Stimulated activated naive CD4-positive, alpha-beta T cell (primary cell): ENCODE data around the gene TOP3B.

Experiments used
- DNase-seq, 6 experiments: peaks; one replicate each; lab custom pipeline; 2025; lab: John Stamatoyannopoulos, UW

Gene TOP3B

DNA sequence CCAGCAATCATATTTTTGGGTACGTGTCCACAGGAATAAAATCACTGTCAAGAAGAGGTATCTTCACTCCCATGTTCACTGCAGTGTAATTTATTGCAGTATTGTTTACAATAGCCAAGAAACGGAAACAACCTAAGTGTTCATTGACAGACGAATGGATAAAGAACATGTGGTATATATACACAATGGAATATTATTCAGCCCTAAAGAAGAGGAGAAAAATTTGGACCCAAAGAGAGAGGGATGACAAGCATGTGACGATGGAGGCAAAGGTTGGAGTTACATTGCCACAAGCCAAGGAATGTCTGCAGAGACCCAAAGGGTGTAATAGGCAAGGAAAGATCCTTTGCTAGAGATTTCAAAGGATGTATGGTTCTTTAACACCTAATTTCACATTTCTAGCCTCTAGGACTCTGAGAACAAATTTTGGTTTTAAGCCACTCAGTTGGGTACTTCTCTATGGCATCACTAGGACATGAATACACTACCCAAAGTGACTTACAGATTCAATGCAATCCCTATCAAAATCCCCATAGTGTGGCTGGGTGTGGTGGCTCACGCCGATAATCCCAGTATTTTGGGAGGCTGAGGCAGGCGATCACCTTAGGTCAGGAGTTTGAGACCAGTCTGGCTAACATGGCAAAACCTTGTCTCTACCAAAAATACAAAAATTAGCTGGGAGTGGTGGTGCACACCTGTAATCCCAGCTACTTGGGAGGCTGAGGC lies 31.1 kb upstream of the TOP3B start:
- no peak for DNase-seq

DNA sequence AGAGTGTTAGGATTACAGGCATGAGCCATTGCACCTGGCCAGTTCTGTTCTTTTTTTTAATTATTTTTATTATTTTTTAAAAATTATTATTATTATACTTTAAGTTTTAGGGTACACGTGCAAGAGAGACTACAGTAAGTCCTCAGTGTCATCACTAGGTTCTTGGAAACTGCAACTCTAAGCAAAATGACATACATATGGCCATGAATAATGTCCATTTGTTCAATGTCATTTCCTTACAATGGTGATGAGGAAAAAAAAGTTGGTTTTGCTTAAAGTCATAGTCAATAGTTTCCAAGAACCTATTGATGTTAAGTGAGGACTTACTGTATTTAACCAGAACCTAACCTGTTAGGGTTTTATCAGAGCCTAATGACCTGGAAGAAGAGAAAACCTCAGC lies 29.4 kb upstream of the TOP3B start:
- DNase-seq = no peak

DNA sequence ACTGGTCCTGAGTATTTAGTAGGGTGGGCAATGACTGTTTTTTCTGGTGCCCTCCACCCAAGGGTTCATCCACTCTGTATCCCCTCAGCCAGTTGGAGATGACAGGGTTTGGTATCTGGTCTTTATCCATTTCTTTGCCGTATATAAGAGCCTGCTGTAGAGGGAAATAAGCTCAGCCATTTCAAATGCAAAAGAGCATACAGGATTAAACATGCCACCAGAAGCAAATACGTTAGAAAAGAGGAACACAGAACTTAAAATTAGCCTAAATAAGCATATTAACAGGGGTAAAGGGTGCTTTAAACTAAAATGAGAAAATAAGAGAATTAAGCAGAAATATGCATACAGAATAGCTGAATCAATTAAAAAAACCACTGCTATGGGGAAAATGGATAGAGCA lies 27.8 kb upstream of the TOP3B start:
- DNase-seq = no peak

DNA sequence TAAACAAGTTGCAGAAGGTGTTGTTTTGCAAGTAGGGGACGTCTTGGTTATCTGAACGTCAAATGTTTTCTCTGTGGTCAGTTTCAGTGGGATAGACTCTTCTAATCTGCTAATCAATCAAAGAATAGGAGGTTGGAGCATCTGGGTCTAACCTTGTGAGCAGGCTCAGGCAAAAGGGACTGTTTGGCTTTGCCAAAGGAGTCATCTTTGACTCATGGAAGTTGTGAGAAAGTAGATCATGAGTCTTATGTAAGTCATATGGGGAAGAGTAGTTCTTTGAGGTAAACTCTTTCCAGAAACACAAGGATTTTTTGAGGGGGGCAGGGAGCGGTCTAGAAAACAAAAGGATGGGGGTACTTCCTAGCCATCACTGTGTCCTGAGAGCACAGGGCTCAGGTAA lies 27.1 kb upstream of the TOP3B start:
- no peak for DNase-seq

DNA sequence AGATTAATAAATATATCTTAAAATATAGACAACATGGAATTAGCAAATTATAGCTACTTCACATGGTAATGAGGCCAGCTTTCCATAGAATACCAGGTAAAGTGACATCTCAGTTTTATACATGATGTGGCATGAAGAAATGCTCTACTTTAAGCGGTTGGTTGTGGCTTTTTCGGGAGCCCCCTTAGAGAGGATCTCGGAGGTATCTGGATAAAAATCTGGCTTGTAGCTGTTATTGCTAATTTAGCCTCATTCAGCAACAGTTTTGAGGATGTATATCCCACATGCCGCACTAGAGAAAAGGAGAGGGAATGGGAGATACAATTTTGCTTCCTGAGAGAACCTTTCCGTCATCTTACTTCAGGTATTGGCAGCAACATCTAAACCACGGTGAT lies 24.0 kb upstream of the TOP3B start:
- no peak for DNase-seq

DNA sequence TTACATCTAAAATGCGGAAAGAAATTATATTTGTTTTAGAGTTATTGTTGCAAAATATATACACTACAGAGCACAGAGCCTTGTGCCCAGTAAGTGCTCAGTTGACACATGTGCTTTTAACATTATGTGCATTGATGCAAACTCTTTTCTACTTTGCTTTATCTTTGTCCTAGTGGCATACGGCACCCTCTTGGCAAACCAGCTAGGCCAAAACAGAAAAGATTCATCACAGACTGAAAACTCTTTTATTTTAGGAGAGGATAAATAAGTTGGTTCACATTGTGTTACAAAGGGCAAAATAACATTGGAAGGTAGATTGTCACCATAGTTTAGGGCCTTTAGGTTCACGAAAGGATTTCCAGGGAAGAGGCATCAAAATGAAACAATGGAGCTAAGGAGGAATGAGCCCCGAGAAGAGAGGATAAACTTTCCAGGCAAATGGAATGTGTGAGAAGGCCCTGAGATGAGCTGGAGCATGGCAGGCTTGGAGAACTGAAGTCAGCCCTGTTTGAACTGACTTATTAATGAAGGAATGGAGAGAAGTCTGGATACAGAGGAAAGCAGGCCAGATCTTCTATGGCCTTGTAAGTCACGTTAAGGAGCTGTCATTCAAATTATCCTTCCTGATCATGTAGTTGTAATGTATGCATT lies 23.5 kb upstream of the TOP3B start:
- no peak for DNase-seq

DNA sequence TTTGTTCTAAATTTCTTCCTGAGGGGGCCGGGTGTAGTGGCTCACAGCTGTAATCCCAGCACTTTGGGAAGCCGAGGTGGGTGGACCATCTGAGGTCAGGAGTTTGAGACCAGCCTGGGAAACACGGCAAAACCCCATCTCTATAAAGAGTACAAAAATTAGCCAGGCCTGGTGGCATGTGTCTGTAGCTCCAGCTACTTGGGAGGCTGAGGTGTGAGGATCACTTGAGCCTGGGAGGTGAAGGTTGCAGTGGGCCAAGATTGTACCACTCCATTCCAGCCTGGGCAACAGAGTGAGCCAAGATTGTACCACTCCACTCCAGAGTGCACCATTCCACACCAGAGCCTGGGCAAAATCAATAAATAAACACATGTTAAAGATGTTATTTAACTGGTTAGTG lies 20.6 kb upstream of the TOP3B start:
- DNase-seq = no peak

DNA sequence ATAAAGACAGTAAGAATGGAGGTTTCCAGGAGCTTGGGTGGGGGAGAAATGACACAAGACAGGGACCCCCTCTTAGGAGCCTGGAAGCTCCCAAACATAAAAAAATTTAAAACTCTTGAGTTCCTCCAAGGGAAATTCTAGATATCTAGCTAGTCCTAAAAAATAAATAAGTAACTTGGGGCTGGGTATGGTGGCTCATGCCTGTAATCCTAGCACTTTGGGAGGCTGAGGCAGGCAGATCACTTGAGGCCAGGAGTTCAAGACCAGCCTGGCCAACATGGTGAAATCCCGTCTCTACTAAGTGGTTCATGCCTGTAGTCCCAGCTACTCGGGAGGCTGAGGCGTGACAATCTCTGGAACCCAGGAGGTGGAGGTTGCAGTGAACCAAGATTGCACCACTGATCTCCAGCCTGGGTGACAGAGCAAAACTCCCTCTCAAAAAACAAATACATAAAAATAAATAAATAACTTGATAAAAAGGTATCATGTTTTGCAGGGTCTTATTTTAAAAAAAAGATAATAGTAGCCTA lies 20.0 kb upstream of the TOP3B start:
- DNase-seq = no peak

DNA sequence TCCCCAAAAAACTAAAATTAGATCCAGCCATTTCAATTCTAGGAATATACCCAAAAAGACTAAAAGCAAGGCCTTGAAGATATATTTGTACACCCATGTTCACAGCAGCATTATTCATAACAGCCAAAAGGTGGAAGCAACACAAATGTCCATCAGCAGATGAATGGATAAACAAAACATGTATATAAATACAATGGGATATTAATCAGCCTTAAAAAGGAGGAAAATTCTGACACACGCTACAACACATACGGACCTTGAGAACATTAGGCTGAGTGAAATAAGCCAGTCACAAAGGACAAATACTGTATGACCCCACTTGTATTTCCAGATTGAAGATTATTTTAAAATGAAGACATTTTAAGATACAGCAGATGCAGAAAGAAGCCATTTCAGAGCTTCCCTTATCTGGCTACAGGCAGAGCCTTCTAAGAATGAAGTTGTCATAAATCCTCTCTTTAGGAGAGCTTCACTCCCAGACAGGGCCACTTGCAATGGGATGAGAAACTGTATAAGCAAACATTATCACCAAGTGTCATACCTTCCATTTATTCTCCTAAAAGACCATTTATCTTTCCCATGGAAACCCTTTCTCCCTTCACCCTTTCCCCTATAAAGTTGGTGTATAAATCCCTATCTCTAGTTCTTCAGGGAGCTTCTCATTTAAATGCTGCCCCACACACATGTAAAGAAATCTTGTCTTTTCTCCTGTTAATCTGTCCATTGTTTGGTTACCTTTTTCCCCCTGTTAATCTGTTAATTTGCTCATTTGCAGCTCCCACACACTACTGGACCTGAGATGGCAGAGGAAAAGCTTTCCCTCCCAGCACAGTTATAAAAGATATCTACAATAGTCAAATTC lies 19.3 kb upstream of the TOP3B start:
- DNase-seq = no peak

DNA sequence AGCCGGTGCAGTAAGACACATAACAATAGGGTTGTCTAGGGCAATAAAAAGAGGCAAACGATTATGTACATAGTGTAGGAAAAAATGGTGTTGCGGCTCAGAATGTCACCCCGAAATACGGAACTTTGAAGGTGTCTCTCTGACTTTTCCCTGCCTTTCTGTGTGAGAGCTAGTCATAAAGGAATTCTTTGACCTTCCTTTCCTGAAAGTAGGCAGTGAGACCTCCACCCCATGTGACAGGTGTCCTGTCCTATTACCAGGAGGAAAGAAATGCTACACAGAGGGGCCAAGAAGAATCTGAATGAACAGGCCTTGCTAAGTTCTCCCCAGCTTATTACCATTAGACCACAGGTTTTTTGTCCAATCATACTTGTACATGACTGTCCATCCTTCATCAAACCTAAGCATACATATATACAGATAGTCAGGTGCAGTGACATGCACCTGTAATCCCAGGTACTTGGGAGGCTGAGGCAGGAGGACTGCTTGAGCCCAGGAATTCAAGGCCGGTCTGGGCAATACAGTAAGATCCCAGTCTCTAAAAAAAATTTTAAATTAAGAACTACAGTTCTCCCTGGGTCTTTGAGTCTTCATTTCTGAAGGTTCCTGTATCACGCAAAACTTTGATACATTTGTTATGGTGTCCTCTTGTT lies 16.1 kb upstream of the TOP3B start:
- no peak for DNase-seq

DNA sequence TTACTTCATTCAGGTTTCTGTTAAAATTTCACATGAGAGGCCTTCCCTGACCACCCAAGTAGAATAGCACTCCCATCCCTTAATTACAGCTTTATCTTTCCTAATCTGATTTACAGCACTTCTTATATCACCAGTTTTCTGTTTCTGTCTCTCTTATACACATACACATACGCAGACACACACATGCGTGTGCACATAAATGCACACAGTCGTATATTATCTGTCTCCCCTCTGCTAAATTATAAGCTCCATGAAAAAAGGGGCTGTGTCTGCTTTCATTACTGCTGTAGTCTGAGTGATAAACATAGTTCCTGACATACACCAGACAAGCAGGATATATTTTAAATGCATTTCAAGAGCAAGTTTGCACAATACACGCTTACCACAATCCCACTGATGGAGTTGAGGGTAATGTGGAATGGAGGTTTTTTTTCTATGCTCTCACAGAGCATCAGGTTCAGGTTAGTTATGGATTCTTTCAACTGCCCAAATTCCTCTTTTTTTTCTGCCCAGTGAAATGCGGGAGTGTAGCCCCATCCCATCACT lies 13.7 kb upstream of the TOP3B start:
- no peak for DNase-seq

DNA sequence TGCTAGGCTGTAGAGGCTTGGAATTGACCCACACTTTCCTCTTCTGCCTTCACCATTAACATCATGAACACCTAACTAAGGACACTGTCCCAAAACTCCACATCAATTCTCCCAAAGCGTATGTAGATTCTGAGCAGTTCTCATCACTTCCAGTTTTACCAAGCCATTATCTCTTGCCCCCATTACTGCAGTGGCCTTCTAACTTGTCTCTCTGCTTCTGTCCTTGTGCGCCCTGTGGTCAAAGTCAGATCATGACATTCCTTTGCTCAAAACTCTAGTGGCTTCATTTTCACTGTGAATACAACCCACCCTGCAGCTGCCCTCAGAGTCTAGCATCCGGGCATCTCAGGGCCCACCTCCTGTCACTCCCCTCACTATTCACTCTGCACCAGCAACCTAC lies 13.1 kb upstream of the TOP3B start:
- no peak for DNase-seq

DNA sequence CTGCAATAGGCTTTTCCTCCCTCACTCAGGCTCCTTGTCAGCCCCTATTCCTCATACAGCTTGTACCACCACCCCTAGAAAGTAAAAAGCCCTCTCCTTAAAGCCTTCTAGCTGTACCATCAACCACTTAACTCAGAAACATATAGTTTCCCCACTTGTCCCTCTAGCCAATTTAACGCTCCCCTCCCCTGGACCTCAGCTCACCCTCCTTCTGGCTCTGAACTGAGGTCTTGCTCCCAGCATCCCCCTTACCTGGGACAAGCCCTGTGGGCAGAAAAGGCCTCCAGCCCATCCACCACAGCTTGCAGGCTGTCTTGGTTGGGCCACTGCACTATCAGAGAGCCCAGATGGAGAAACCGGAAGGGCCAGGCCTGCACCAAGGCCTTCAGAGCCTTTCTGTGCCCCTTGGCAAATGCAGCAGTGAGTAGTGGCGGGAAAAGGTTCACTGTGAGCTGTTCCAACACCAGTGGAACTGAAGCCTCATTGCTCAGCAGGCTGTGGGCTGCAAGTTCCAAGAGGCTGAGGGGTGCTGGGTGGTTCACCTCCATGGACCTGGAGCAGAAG lies 12.4 kb upstream of the TOP3B start:
- no peak for DNase-seq

DNA sequence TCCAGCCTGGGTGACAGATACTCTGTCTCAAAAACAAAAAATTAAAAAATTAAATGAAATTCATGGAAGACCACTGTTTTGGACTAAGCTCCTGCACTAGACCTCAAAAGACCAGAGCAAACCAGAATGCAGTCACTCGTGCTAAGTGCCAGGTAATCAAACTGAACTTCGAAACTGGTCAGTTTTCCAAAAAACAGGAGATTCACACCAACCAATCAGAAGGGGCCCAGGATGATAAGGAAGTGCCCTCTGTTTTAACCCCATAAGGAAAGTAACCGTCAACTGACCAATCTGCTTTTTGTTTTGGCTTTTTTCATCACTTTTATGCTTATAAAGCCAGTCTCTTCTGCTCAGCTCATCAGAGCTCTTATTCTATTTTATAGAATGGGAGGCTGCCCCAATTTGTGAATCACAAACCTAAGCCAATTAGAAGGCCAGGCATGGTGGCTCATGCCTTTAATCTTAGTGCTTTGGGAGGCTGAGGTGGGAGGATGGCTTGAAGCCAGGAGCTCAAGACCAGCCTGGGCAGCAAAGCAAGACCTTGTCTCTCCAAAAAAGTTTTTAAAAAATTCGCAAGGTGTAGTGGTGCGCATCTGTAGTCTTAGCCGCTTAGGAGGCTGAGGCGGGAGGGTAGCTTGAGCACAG lies 10.1 kb upstream of the TOP3B start:
- DNase-seq = no peak

DNA sequence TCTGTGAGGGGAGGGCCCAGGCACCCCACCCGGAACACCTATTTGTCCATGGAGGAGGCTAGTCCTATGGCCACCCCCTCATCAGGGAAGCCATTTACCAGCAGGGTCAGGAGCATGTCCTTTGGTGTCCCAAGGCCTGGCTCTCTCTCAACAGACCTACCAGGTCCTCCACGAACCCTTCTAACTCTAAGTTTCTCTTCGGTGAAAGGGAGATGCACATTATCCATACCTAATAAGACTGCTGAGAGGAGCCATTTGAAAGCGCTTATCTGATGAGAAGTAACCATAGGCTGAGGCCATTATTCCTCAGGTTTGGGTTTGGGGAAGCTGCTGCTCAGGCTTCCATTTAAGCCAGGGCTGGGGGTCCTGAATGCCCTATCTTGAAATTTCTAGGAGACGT lies 9.2 kb upstream of the TOP3B start:
- DNase-seq = no peak

DNA sequence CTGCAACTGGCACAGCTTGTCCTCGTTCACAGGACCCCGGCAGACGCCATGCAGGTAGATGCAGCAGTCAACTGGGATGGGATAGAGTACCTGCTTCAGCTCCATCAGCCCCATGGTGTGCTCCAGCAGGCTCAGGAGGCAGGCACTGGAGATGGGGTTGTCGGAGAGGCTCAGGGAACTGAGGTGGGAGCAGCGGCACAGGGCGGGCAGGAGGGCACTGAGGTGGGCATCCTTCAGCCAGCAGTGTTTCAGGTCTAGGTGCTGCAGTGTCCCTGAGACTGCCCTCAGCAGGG lies 8.7 kb upstream of the TOP3B start:
- no peak for DNase-seq

DNA sequence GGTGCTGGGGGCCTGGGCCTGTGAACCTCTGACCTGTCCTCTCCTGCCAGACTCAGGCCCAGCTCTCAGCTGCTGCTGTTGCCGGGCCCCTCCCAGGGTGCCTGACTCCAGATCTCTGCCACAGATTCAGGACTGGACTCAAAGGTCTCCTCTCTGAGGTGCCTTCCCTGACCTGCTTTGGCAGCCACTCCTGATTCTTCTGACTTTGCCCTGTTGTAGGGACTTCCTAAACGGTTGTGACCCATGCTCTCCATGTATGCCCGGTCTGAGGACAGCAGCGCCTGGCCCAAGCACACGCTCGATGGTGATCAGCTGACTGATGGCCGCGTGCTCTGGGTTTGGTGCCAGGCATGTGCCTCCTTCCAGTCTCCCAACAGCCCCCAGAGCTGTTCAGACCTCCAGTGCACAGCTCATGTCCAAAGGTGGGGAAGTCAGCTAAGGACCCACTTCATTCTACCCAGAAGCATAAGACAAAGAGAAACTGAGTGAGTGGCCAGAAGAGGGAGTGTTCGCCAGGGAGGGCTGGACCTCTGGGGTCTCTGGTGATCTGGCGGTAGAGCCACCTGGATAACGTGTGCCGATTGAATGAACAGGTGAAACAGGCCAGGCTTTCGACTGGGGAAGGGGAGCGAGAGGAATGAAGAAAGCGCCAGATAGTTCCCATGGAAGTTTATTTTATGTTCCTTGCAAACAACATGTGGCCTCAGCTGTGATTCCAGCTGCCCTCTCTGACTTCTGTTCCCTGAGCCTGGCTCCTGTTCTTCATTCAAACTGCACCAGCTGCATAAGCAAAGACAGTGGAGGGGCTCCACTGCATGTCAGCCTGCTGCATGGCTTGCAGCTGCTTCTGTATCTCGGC lies 8.1 kb upstream of the TOP3B start:
- DNase-seq = no peak

DNA sequence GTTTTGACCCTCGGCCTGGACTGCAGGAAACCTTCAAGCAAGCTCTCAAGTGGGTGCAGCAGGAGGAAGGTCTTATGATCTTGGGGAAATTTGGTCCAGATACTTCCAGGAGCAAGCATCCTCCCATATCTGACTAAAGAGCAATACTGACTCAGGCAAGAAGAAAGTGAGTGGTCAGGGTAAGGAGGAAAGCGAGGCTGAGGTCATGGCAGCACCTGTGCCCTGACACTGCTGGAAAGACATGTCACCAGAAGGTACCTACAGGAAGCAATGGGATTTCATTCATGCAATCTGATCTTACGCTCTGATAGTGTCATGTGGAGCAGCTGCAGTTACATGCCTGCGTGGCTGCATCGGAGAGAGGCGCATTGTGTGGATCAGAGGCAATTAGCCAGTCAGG lies 6.5 kb upstream of the TOP3B start:
- no peak for DNase-seq

DNA sequence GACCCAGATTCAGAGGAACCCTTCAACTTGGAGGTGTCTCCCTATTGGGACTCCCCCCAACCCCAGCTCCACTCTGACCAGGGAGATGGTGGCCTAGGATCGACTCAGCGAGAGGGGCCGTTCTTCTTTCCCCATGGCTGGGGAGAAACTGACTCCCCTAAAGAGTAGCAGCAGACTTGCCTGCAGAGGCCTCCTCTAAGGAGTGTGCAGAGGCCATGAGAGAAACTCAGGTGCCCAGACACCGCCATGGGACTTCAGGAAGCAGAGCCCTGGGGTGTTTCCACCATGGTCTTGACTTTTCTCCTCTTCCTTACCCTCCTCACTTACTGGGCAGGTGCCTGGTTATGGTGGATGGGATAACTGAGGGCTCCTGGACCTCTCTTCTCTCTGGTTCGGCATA lies 2.6 kb upstream of the TOP3B start:
- no peak for DNase-seq

DNA sequence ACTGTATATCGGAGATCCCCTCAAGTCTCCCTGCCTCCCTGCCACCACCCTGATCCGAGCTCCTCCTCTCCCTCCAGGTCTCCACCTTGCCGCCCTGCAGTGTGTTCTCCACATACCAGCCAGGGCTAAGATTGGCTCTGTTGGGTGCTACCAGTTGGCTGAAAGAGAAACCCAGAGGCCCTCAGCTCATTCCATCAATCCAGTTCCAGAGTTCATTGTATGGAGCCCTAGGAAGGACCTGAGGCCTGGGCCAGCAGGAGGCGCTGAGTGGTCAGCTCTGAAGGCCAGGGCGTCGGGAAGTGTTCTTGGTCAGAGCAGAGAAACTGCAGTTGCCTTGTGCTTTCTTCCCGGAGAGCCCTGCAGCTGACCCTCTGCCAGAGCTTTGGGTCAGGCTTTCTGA lies 2.2 kb upstream of the TOP3B start:
- DNase-seq = no peak
